NCI-H2029 (cell line): ENCODE measurements around the gene TNS1.

ENCODE experiments used
- DNase-seq: peaks from one replicate; lab custom pipeline; 2025; lab: John Stamatoyannopoulos, UW

TNS1 gene

DNA sequence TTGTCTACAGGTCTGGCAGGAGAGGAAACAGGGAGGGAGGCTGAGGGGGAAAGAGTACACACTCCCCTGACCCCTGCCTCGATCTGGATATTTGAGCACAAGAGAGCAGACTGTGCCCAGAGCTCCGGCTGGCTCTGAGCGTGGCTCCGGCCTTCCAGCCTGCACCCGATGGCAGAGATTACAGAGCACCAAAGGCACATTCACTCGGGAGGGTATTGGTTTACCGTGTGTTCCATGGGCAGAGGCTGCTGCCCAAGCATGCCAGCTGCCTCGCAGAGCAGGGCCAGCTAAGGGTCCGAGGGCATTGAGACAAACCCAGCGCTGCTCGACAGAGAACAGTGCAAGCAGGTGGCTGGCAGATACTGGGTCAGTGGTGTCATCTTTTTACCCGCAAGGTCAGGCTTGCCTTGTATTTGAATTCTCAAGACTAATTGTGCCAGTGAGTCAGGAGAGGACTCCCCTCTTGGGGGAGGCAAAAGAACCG, 132.2 kb downstream of the TNS1 start:
- DNase-seq = no peak

DNA sequence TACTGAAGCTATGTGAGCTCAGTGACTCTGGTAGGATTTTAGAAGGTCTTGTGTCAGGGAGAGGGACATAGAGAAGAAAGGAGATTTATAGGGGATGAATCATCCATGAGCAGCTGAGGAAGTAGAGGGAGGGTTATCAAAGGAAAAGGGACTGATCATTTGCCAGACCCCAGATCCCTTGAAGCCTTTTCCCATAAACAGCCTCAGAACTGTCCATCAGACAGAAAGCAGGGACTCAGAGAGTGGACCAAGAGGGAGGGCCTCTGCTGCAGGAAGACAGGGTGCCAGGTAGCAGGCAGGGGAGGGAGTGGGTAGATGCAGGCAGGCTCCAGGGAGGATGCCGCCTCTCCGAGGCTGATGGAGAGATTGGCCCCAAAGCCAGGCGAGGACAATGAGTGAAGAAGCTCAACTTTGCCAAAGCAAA, 133.9 kb downstream of the TNS1 start:
- no peak for DNase-seq

DNA sequence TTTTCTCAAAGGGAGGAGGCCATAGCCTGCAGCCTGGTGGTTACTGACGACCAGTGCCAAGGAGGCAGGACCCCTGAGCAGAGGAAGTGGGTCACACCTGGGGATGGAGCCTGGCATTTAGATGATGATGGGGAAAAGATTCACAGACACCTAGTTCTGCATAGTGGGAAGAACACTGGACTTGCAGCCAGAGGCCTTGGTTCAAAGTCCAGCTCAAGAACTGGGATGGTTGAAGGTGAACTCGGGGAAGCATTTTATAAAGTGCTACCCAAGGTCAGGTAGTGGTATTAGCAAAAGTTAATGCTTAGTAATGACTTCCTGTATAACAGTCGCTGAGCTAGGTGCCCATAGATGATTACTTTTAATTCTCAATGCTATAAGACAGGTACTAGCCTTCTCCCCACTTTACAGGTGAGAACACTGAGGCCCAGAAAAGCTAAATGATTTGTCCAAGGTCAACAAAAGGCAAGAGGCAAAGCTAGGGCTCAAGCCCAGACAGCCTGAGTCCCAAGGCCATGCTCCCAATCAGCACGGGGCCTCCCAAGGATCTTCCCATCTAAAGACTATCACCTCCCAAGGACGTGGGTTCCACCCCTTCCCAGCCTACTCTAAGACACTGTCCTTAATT, 134.4 kb downstream of the TNS1 start:
- DNase-seq = no peak

DNA sequence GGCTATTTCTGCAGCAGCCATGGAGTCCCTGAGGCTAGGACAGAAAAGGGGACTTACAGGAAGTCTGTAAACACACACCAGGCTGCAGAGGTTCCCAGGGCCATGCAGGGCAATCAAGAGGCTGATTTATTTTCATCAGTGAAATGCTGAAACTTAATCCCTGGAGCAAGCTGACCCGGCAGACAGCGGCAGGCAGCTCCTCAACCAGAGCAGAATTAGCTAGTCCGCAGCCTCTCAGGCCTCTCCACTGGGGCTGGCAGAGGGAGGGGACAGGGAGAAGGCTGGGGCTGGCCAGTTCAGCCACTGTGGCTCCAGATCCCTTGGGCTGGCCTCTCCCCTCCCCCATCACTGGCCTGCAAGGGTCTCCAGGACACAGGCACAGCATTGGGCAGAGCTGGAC, 136.3 kb downstream of the TNS1 start:
- no peak for DNase-seq

DNA sequence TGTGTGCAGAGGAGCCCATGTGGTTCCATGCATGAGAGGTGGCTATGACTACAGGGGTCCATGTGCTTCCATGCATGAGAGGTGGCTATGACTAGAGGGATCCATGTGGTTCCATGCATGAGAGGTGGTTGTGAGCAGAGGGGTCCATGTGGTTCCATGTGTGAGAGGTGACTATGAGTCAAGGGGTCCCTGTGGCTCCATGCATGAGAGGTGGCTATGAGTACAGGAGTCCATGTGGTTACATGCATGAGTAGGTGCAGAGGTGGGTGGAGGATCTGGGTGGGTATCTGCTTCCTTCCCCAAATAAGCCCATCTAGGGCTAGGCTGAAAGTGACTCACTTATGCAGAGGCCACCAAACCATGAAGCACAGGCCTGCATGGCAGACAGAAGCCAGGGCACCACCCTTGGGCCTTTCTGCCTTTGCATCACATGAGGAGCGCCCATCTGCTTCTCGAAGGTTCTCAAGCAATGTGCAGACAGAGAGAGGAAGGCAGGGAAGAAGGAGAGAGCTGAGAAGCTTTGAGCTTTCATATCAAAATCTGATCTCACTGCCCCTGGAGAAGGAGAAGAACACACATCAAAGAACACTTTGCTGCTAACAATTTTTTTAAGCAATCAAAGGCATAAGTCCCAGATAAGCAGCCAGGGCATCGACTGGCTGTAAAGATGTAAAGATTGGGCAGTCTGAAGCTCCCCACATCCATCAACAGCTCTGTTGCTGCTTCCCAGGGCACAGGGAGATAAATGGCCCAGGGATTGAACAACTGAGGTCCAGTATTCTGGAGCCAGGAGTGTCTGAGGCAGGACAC, 137.6 kb downstream of the TNS1 start:
- DNase-seq = no peak

DNA sequence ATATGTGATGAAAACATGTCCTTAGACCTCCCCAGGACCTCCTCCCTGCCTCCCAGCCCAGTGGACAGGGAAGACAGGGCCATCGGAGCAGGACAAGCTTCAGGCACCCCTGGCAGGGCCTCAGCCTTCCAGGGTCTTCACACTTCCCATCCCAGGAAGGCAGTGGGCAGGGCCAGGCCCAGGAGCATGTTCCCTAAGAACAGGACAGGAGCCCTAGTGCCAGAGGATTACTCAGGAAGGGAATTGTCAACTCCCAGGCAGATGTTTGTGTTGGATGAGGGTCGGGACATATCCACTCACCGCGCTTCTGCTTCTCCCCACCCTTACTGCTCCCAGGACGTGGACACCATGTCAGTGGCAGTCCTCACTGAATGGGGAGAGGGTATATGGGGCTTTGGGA, 138.9 kb downstream of the TNS1 start:
- no peak for DNase-seq

DNA sequence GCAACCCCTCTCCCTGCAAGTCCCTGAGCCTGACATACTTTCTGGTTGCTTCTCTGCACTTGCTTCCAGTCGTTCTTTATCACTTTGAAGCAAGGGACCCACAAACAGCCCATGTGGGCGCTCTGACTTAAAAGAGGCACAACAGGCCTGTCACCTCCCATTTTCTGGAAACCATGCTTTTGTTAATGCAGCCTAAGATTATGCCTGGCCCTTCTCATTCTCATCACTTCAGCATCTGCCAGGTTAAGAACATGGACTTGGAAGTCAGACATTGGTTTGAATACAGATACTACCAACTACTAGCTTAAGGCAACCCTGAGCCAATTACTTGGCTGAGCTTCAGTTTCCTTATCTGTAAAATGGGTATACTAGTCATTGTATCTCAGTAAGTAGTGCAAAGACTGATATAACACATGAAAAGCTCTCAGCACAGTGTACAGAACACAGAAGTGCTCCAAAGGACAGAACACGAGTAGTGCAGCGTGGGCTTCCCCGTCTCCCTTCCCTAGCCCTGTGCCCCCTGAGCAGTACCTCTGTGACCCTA, 141.4 kb downstream of the TNS1 start:
- DNase-seq = no peak

DNA sequence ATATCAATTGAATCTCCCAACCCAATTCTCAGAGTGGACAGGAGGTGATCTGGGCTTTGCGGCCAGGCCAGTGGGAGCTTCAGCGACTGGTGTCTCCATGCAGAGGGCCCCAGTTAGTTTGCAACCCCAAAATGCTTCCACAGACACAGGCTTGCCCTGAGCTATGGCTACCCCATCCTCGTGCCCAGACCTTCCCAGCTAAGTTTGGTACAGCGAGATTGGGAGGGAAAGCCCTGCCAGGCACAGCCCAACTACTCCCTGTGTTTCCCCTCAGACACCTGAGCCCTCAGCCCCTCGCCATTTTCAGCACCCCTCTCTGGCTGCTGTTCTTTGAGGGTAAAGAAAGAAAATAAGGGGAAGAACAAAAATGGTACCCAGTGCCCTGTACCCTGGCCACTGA, 142.9 kb downstream of the TNS1 start:
- no peak for DNase-seq

DNA sequence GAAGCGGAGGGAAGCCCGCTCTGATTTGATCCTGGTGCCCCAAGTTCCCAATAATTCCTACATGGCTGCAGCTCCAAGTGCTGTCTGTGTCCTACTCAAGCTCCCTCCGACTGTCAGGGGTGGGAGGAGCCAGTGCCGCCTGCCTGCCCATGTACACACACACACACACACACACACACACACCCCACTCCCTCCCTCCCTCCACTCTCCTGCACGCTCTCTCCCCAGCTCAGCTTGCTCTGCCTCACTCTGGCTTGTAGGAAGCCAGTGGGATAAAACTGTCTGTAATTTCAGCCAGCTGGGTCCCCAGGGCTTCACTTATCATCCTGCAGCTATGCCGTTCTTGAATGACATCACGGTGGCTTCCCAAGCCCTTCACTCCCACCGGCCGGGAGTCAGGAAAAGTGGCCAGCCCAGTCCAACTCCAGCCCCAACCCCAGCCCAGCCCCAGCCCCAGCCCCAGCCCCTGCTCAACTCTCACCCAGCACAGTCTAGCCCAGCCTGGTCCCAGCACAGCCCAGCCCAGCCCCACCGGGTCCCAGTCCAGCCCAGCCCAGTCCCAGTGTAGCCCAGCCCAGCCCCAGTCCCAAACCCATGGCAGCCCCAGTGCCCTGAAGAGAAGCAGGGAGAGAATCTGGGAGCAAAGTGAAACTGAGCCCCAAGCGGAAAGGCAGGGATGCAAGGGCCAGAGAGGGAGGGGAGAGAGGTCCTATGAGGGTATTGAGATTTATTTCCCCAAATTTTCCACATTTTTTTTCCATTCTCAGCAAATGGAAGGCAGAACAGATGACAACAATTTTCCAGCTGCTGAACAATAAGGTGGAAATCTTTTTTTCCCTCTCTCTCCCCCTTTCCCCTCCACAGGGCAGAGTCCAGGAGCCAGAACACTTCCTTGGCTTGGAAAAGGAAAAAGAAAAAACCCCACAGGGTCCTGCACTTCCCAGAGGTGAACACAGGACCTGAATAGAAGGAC, 144.0 kb downstream of the TNS1 start:
- peak; percentile 13 for DNase-seq

DNA sequence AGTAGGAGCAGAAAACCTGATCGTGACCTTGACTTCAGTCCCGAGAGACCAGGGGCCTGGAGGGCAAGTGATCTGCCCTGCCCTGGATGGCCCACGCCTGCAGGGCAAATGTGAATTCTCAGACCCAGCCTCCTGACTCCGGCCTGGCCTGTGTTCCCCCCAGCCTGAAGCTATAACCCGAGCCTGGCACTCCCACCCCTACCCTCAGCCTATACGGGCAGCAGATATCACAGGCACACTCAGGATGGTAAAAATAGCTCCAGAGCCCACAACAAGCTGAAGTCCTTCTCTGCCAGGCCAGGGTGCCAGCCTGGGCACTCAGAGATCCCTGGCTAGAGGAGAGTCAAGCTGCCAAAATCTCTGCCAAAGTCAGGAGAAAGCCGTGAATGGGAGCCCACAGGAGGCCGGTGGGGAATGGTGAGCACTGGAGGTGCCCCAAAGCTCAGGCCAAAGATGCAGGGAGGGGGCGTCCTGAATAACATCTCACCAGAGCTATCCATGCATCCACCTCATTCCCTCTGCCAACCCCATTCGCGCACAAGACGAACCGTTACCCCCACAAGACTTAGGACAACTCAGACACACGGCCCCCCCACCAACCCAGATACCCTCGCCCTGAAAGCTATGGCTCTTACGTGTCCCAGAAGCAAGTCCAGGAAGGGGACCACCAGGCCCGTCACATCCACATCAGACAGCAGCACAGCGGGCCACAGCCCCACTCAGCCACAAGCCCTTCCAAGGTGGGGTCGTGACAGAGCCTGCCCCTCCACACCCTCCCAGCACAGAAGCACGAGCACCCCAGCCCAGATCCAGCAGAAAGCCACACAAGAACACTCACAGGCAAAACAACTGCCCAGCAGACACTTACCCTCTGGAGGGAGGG, 144.9 kb downstream of the TNS1 start:
- DNase-seq = no peak

DNA sequence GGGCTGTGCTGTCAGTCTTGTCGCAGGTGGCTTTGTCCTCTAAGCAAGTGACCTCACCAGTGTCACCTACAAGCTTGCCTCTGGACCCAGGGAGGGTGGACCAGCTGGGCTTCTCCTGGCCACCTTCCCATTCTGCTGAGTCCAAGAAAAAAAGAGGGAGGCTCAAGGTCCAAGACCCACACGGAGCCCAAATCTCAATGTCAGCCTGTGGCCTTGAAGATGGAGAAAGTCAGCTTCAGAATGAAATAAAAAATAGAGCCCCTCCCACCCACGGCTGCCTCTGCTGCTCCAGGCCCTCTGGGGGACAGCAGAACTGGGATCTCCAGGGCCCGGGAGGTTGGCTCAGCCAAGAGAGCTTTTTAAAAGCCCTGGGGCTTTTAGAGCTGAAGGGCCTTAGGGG, 145.9 kb downstream of the TNS1 start:
- DNase-seq = no peak

DNA sequence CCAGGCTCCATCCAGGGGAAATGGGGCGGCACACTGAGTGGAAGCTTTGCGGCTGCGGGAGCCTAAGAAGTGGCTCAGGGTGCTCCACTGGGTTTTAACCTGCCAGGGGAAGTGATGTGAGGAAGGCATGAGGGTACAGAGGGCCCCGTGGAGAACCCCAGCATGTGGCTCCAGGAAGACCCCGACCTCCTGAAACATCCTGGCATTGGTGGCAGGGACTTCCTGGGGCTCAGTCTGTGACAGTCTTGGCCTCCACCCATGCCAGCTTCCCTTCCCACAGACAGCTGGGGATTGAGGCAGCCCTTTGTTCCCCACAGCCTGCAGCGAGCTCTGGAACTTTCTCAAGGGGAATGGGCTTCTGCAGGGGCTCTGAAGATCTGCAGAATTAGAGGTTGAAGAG, 146.6 kb downstream of the TNS1 start:
- no peak for DNase-seq

DNA sequence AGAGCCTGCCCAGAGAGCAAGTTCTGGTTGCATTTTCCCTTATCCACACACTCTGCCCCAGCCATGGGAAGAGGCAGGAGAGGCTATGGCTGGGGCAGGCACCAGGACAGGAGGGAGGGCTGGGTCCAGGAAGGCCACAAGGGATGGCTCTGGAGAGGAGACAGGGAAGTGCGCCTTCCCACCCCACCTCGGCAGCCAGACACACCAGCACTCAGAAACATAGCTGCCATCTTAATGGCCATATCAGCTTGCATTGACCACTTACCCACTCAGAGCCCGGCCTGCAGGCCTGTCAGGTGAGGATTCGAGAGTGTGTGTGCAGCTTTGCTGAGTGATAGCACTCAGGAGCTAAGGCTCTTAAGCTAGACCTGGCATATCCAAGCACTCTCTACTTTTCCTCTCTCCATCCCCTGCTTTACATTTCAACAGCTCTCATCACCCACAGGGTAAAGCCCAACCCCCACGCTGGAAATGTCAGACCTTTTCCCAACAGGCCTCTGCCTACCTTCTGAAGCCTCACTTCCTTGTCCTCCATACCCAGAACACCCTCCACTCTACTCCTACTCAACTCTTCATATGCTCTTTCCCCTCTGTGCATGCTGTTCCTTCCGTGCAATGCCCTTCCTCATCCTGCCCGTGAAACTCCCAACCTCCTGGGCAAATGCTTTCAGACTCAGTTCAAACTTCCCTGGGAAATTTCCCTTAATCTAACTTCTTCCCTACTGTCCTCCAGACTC, 147.9 kb downstream of the TNS1 start:
- no peak for DNase-seq

DNA sequence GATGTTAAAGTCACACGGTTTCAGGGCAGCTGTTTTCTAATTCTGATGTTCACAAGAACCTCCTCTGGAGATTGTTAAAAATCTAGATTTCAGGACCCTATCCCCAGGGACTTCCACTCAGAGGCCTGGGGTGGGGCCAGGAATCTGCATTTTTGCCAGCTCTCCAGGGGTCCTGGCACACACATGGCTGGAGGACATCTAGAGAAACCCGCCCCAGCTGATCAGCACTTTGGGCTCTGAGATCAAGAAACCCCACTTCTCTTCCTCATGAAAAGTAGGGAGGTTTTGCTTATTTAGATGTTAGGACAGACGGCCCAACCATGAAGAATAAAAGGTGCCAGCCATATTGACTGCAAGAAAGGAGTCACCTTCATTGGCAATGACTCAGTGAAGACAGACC, 148.8 kb downstream of the TNS1 start:
- DNase-seq = no peak

DNA sequence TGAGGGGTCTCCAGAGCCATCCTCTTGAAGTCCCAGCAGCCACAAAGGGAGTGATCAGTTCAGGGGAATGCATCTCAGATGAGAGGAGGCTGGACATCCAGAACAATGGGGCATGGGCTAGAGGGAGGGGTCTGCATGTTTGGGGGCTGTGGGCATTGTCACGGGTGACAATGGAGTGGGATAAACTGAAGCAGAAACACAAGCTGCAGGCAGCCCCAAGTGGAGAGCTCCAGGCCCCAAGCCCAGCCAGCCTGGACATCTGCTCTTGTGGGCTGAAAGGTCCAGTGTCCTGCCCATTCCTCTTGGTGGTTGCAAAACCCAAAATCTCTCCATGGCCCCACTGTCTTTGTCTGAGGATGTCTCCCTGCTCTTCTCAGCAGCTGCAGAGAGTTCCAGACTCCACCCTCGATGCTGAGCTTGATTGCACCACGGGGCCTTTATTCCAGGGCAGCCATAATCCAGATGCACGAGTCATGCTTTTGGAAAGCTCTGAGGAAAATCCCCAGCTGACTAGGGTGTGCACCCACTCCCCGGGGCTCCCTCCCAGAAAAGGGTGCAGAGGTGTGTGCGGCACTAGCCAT, 149.4 kb downstream of the TNS1 start:
- no peak for DNase-seq

DNA sequence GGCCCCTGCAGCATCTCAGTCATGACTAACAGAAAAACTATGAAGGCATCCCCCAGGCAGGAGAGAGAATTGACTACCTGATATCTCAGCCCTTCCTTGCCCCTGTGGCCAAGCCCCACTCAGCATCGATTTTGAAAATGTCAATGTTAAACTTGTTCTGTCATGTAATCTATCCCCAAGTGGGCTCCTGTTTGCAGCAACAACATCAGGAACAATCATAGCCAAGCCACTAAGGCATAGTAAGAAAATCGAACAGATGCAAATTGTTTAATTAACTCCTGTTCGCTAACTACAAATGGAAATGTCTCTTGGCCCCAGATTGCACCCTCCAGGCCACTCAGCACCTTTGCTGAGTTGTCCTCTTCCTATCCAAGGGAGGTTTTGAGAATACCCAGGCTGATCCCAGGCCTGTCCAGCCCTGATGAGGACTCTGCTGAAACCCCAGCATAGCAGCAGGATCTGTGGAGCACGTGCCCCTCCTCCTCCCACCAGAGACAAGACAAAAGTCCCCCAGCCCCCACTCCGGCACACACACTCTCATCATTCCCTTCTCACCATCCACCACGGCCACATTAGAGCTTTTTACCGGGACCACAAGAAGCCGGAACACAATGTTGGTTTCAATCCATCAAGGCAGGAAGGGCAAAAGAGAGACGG, 150.1 kb downstream of the TNS1 start:
- DNase-seq = no peak

DNA sequence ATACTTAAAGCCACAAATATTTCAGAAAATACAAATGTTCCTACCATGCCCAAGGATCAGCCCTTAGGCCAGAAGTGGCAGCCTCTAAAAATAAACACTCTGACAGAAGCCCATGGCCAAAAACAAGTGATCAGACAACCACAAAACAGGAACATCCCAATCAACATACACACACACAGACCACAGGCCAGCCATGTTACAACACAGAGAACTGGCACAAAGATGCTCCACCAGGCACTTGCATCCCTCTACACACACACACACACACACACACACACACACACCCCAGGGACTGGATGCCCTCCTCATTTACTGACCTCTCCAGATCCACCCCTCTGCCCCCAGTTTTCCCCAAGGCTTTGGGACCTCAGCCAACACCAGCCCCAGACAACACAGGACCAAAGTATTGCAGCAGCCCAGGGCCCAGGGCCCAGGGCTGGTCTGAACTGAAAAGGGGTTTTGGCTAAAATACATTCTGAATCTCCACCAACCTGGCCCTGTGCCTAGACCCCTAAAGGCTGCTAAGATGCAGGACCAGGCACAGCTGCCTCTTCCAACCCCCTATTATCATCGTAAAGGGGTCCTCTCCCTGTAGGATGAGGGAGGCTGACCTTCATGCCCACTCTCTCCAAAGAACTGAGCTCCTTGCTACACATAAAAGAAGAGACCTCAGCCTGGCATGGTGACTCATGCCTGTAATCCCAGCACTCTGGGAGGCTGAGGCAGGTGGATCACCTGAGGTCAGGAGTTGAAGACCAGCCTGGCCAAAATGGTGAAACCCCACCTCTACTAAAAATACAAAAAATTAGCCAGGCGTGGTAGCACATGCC, 151.4 kb downstream of the TNS1 start:
- DNase-seq = no peak

DNA sequence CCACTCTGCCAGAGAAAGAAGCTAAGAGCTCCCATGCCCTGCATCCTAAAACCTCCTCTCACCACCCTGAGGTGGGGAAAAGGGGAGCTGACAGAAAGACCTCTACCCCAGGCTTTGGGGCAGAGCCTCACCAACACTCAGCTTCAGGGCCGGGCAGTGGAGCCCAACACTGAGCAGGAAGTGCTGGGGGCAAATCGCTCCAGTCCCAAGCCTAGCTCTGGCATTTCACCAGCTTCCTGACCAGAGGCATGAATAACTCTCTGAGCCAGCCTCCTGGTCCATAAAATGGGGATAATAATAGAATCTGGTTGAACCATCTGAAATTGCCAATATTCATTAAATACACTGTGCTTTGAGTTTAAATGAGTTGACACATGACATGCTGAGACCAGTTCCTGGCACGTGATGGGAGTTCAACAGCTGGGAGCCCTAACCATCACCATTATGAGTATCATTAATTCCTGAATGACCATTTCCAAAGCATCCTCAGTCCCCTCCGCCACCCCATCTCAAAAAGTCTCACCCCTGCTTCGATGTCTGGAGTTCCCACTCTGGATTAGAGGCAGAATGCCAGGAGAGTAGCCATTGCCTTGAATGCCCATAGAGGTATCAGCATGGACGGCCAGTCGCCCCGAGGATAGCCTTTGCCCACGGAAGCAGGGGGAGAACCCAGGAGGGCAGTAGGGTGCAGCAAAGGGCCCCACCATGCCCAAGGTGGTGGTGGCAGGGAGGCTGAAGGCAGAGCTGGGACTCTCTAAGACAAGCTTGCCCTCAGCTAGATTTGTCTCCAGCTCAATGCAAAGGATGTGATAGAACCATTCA, 153.4 kb downstream of the TNS1 start:
- DNase-seq = no peak
